Glutamatergic neuron (in vitro differentiated cells): ENCODE measurements around the gene ATP1B2. TPM values are rescaled to one million over a fixed set of nuclear protein-coding genes. Genes with fewer than 3 reads are reported as not detected.
"Not testable (repeated sequence)": the region's sequence is repeated elsewhere in the genome, so short reads cannot be mapped to it uniquely, and the experiment has no call there.

Source experiments
- DNase-seq: peaks from one replicate; pipeline ENCODE4 v3.0.0; 2022
- H3K27ac Mint-ChIP-seq: one replicate; pipeline ENCODE4 v1.8.0; 2020; ENCODE audit warnings: mild to moderate bottlenecking, mixed read lengths, inconsistent platforms; ENCODE audit not compliant: unreplicated experiment
- H3K27me3 Mint-ChIP-seq: one replicate; pipeline ENCODE4 v1.8.0; 2020; ENCODE audit warnings: mild to moderate bottlenecking, moderate library complexity, mixed read lengths, inconsistent platforms; ENCODE audit not compliant: unreplicated experiment
- H3K36me3 Mint-ChIP-seq: one replicate; pipeline ENCODE4 v1.8.0; 2020; ENCODE audit warnings: mild to moderate bottlenecking, mixed read lengths, inconsistent platforms; ENCODE audit not compliant: unreplicated experiment
- H3K4me1 Mint-ChIP-seq: one replicate; pipeline ENCODE4 v1.8.0; 2020; ENCODE audit warnings: mild to moderate bottlenecking, low read depth, mixed read lengths, inconsistent platforms; ENCODE audit not compliant: unreplicated experiment
- H3K4me3 Mint-ChIP-seq: one replicate; pipeline ENCODE4 v1.8.0; 2020; ENCODE audit warnings: mild to moderate bottlenecking, mixed read lengths, inconsistent platforms; ENCODE audit not compliant: unreplicated experiment
- H3K9me3 Mint-ChIP-seq: one replicate; pipeline ENCODE4 v1.8.0; 2020; ENCODE audit warnings: mild to moderate bottlenecking, moderate library complexity, mixed read lengths, inconsistent platforms; ENCODE audit not compliant: unreplicated experiment
- CTCF ChIP-seq: fragments of 200-600 bp; sonication (generic); IDR thresholded peaks from one replicate; pipeline ENCODE4 v1.5.0; 2021; ENCODE audit not compliant: partially characterized antibody, unreplicated experiment
- total RNA-seq: library from RNA; stranded (reverse); fragmentation: NEBNext Ultra II Directional; extraction: Animal tissue kit (Norgen Biotek cat#: 25700); gene quantifications from one replicate; pipeline ENCODE4 v1.2.1, GENCODE V29; 2021; ENCODE audit not compliant: unreplicated experiment

Gene ATP1B2
- total RNA-seq, 1 donor from 2014 or later, result 11.3 TPM

- no peak for TF ChIP-seq CTCF
- Mint-ChIP-seq H3K27me3 (peaks cover 8% of the 10 kb centered on the region), H3K36me3 (no peaks in the 10 kb centered on the region), H3K9me3 (peaks cover 2% of the 10 kb centered on the region), H3K4me1 (peaks cover 2% of the 10 kb centered on the region), H3K27ac (no peak overlapping the region), H3K4me3 (no peak overlapping the region)
- DNase-seq, result no peak
Observed at GRCh38 chr17:7618608-7619007, 32.1 kb upstream of the ATP1B2 start.

- Mint-ChIP-seq H3K4me1 (no peaks in the 10 kb centered on the region), H3K36me3 (no peaks in the 10 kb centered on the region), H3K9me3 (no peaks in the 10 kb centered on the region), H3K4me3 (no peak overlapping the region), H3K27ac (no peak overlapping the region), H3K27me3 (no peaks in the 10 kb centered on the region)
- DNase-seq, result no peak
- no peak for TF ChIP-seq CTCF
Observed at GRCh38 chr17:7620835-7621234, 29.9 kb upstream of the ATP1B2 start.

- Mint-ChIP-seq H3K27me3 (no peaks in the 10 kb centered on the region), H3K4me3 (no peak overlapping the region), H3K4me1 (peaks cover 4% of the 10 kb centered on the region), H3K9me3 (no peaks in the 10 kb centered on the region), H3K36me3 (no peaks in the 10 kb centered on the region), H3K27ac (no peak overlapping the region)
- no peak for DNase-seq
- no peak for TF ChIP-seq CTCF
Observed at GRCh38 chr17:7623661-7624060, 27.1 kb upstream of the ATP1B2 start.

GRCh38 chr17:7625749-7626148 is 25.0 kb upstream of the ATP1B2 start:
- not testable (repeated sequence) for H3K27me3 Mint-ChIP-seq, DNase-seq, H3K27ac Mint-ChIP-seq, H3K4me1 Mint-ChIP-seq, H3K36me3 Mint-ChIP-seq, H3K9me3 Mint-ChIP-seq
- H3K4me3 Mint-ChIP-seq, result peak overlapping the region; percentile 59

- no peak for DNase-seq
- Mint-ChIP-seq H3K36me3 (no peaks in the 10 kb centered on the region), H3K4me3 (peak overlapping the region; percentile 94), H3K27ac (peak overlapping the region; percentile 43), H3K4me1 (peaks cover 6% of the 10 kb centered on the region), H3K9me3 (peaks cover 2% of the 10 kb centered on the region), H3K27me3 (no peaks in the 10 kb centered on the region)
- no peak for TF ChIP-seq CTCF
Observed at GRCh38 chr17:7626307-7626706, 24.4 kb upstream of the ATP1B2 start.

- Mint-ChIP-seq H3K27ac (peak overlapping the region; percentile 87), H3K9me3 (peaks cover 2% of the 10 kb centered on the region), H3K4me3 (peak overlapping the region; percentile 94), H3K36me3 (no peaks in the 10 kb centered on the region), H3K4me1 (peaks cover 6% of the 10 kb centered on the region), H3K27me3 (no peaks in the 10 kb centered on the region)
- TF ChIP-seq CTCF, result no peak
- DNase-seq, result no peak
Observed at GRCh38 chr17:7626956-7627249, 23.8 kb upstream of the ATP1B2 start.
